ENCODE data around the gene MCC. TPM values are rescaled to one million over a fixed set of nuclear protein-coding genes. Genes with fewer than 3 reads are reported as not detected.

Gene MCC
- total RNA-seq, 2 donors from 2014 or later = 7.5 to 9.9 TPM

DNA sequence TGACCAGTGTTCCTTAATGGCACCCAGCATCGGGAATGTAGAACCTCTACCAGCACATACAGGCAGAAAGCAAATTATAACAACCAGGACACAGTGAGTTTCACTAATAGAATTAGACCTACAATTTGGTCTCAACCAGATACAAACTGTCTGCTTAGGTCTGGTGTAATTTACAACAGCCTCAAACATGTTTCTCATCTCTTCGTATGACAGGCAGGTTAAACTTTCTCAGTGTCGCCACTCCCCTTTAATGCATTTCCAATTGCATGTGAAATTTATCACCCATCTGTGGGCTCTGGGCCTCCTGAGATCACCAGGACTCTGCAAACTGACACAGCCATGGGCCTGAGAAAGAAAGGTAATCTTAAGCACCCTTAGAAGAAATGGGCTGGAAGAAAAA lies 293.0 kb downstream of the MCC start:
- Histone ChIP-seq H3K4me1 (no peaks in the 10 kb centered on the region), H3K27ac (no peak overlapping the region), H3K4me3 (no peak overlapping the region), H3K36me3 (replicated peaks in 1 of 2; ENCODE audit: insufficient read depth in 1 of 2, low read depth in 2 of 2) (no peaks in the 10 kb centered on the region), H3K27me3 (no peaks in the 10 kb centered on the region), H3K9me3 (no peaks in the 10 kb centered on the region)
- WGBS, 2 donors = 83 to 89% methylated on average over 3 of the region's 3 CpGs
- DNase-seq = no peak
- no peak for TF ChIP-seq POLR2A (IDR thresholded peaks at IDR 0.05)
- TF ChIP-seq, protein P1, sequence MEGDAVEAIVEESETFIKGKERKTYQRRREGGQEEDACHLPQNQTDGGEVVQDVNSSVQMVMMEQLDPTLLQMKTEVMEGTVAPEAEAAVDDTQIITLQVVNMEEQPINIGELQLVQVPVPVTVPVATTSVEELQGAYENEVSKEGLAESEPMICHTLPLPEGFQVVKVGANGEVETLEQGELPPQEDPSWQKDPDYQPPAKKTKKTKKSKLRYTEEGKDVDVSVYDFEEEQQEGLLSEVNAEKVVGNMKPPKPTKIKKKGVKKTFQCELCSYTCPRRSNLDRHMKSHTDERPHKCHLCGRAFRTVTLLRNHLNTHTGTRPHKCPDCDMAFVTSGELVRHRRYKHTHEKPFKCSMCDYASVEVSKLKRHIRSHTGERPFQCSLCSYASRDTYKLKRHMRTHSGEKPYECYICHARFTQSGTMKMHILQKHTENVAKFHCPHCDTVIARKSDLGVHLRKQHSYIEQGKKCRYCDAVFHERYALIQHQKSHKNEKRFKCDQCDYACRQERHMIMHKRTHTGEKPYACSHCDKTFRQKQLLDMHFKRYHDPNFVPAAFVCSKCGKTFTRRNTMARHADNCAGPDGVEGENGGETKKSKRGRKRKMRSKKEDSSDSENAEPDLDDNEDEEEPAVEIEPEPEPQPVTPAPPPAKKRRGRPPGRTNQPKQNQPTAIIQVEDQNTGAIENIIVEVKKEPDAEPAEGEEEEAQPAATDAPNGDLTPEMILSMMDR (IDR thresholded peaks at IDR 0.05) = no peak
- intact Hi-C loops (cut with DNase I) = no loop called here
- ATAC-seq = no peak

DNA sequence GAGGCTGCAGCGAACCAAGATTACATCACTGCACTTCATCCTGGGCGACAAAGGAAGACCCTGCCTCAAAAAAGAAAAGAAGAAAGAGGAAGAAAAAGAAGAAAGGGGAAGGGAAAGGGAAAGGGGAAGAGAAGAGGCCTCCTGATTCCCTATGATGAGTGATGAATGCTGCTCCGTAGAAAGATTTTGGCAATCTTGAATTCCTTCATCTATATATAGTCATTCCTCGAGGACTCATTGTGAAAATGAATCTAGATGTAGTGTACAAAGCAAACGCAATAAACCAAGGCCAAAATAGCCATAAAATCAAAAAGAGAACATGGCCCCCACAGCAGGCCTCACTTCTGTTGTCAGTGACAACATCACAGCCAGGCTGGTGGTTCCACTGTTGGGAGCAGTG lies 293.7 kb downstream of the MCC start:
- ATAC-seq (no peak), DNase-seq (no peak)
- intact Hi-C loops (cut with DNase I) = no loop called here
- H3K9me3 ChIP-seq = no peaks in the 10 kb centered on the region
- H3K27ac ChIP-seq = no peak overlapping the region
- H3K36me3 ChIP-seq (replicated peaks in 1 of 2; ENCODE audit: insufficient read depth in 1 of 2, low read depth in 2 of 2) = no peaks in the 10 kb centered on the region
- TF ChIP-seq POLR2A (IDR thresholded peaks at IDR 0.05) = no peak
- TF ChIP-seq, protein P1 (IDR thresholded peaks at IDR 0.05) = no peak
- H3K27me3 ChIP-seq = no peaks in the 10 kb centered on the region
- H3K4me3 ChIP-seq = no peak overlapping the region
- 61 to 76% methylated on average over 5 of the region's 5 CpGs for WGBS, 2 donors
- no peaks in the 10 kb centered on the region for H3K4me1 ChIP-seq

DNA sequence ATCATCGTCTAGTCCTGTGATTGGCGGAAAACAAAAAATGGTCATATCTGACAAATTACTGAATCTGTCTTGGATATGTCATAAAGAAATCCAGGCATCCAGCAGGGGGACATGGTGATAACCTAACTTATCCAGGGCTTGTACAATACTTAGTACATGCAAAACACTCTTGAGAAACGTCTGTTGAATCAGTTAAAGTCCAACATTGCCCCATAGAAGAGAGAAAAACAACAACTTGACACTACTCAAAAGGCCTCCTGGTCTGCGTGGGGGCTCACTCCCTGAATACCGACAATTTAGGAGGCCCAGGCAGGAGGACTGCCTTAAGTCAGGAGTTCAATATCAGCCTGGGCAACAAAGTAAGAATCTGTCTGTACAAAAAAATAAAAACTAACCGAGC lies 294.1 kb downstream of the MCC start:
- no peak overlapping the region for H3K27ac ChIP-seq
- TF ChIP-seq POLR2A (IDR thresholded peaks at IDR 0.05) = no peak
- TF ChIP-seq, protein P1 (IDR thresholded peaks at IDR 0.05) = no peak
- 84 to 86% methylated on average over 6 of the region's 6 CpGs for WGBS, 2 donors
- H3K4me3 ChIP-seq = no peak overlapping the region
- intact Hi-C loops (cut with DNase I) = no loop called here
- H3K36me3 ChIP-seq (replicated peaks in 1 of 2; ENCODE audit: insufficient read depth in 1 of 2, low read depth in 2 of 2) = no peaks in the 10 kb centered on the region
- ATAC-seq (no peak), DNase-seq (no peak)
- no peaks in the 10 kb centered on the region for H3K27me3 ChIP-seq
- H3K4me1 ChIP-seq = no peaks in the 10 kb centered on the region
- H3K9me3 ChIP-seq = no peaks in the 10 kb centered on the region

DNA sequence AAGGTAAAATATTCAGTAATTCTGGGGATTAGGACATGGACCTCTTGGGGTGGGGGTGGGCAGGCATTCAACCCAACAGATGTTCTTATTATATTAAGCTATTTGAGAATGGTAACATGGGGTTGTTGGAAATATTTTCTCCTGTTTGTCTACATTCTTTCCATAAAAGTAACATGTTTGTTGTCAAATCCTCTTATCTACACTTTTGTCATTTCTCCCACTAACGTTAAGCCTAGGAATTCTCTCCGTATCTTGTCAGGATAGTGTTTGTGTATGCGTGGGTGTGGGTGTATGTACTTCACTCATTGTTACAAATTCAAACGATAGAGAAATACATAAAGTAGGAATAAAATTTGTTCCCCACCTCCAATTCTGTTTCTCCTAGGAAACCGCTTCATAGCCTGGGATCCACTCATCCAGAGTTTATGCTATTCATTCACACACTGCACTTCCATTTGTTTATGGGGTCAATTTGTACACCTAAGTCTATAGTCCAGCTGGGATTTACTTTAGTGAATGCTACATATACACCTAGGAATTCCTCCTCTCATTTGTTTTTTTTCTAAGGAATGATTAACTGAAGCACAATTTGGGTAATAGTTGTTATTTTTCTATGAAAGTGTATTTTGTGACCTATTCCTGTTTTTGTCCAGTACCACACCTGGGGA lies 294.8 kb downstream of the MCC start:
- no peak overlapping the region for H3K4me3 ChIP-seq
- H3K27me3 ChIP-seq = no peaks in the 10 kb centered on the region
- H3K4me1 ChIP-seq = no peaks in the 10 kb centered on the region
- no peaks in the 10 kb centered on the region for H3K36me3 ChIP-seq (replicated peaks in 1 of 2; ENCODE audit: insufficient read depth in 1 of 2, low read depth in 2 of 2)
- no peak for TF ChIP-seq POLR2A (IDR thresholded peaks at IDR 0.05)
- TF ChIP-seq, protein P1 (IDR thresholded peaks at IDR 0.05) = no peak
- ATAC-seq (no peak), DNase-seq (no peak)
- WGBS, 2 donors = 75 to 83% methylated on average over 5 of the region's 5 CpGs
- H3K9me3 ChIP-seq = no peaks in the 10 kb centered on the region
- no peak overlapping the region for H3K27ac ChIP-seq
- intact Hi-C loops (cut with DNase I) = no loop called here

DNA sequence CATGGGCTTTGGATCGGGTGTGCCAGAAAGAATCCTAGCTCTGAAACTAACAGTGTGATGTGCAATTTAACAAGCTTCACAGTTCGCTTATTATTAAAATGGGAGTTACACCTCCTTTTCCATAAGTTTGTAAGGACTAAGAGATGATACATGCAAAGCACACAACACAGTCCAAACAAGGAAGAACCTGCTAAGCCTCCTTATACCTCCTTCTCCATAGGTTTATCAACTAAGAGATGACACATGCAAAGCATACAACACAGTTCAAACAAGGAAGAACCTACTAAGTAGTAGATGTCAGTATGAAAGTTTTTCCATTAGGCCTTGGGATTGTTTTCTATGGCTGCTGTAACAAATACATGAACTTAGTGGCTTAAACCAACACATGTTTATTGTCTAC lies 295.7 kb downstream of the MCC start:
- no peak for ATAC-seq

More for the DNA sequence above, 295.7 kb downstream of the MCC start:
- Histone ChIP-seq H3K36me3 (replicated peaks in 1 of 2; ENCODE audit: insufficient read depth in 1 of 2, low read depth in 2 of 2) (no peaks in the 10 kb centered on the region), H3K4me3 (no peak overlapping the region), H3K27me3 (no peaks in the 10 kb centered on the region), H3K9me3 (no peaks in the 10 kb centered on the region), H3K27ac (no peak overlapping the region), H3K4me1 (no peaks in the 10 kb centered on the region)
- intact Hi-C loops (cut with DNase I) = no loop called here
- no peak for DNase-seq
- TF ChIP-seq, protein P1 (IDR thresholded peaks at IDR 0.05) = no peak
- no peak for TF ChIP-seq POLR2A (IDR thresholded peaks at IDR 0.05)
- 86 to 91% methylated on average over 2 of the region's 2 CpGs for WGBS, 2 donors
